Lower leg skin (tissue), 3 donors: Measurements from ENCODE around the gene AHCYL2.
"Not testable (repeated sequence)": the region's sequence is repeated elsewhere in the genome, so short reads cannot be mapped to it uniquely, and the experiment has no call there.

Source experiments
- CTCF ChIP-seq, 3 donors: fragments of 450-650 bp; IDR thresholded peaks; one replicate each; pipeline ENCODE4 v1.5.1; 2016; ENCODE audit warnings: antibody characterized with exemption in 3 of 3, mild to moderate bottlenecking in 3 of 3, moderate library complexity in 2 of 3
- POLR2A ChIP-seq, 2 donors: fragments of 450-650 bp; IDR thresholded peaks; one replicate each; pipeline ENCODE4 v1.6.1; 2016 to 2017; ENCODE audit warnings: antibody characterized with exemption in 2 of 2, mild to moderate bottlenecking in 1 of 2, moderate library complexity in 1 of 2

GRCh38 chr7:129447445-129447844 lies 222.6 kb downstream of the AHCYL2 start:
- not testable (repeated sequence) for TF ChIP-seq CTCF, POLR2A (IDR thresholded peaks at IDR 0.05)
